T-cell (primary cell): ENCODE results near the gene SORCS3. TPM values are rescaled to one million over a fixed set of nuclear protein-coding genes. Genes with fewer than 3 reads are reported as not detected.

ENCODE experiments used
- ATAC-seq, 4 experiments: fragments of 200-7000 bp in 3 of 4; fragments of 150-1000 bp in 1 of 4; cut with Tn5 transposase; replicated peaks in 1 of 4; 1 replicate in 3 of 4; 2 replicates in 1 of 4; pipeline ENCODE4 v1.10.0; 2021; ENCODE audit warnings: moderate library complexity in 3 of 4, mild to moderate bottlenecking in 2 of 4, moderate number of reproducible peaks in 1 of 4
- CTCF ChIA-PET, 2 donors: fragments of 300-600 bp; sonication (Branson Sonifier 250); formaldehyde crosslinking; loops; one replicate each; lab custom pipeline; 2022; ENCODE audit warnings: antibody characterized with exemption in 2 of 2; lab: Charles Lee
- POLR2A ChIA-PET, 2 donors: fragments of 300-600 bp; sonication (Branson Sonifier 250); formaldehyde crosslinking; loops; one replicate each; lab custom pipeline; 2022; ENCODE audit warnings: antibody characterized with exemption in 2 of 2; lab: Charles Lee
- DNase-seq, 35 experiments: peaks; one replicate each; pipeline versions ENCODE4 v3.0.0 to v3.0.0-alpha.2; 2013 to 2023
- H3K27ac ChIP-seq: one replicate; pipeline ENCODE4 v1.5.1; 2013; ENCODE audit warnings: low read length
- H3K27me3 ChIP-seq, 2 experiments: replicated peaks in 1 of 2; 1 replicate in 1 of 2; 2 replicates in 1 of 2; pipeline versions ENCODE4 v1.6.1 to v1.7.0; 2013; ENCODE audit warnings: low read length in 1 of 2, mixed read lengths in 1 of 2; ENCODE audit not compliant: control insufficient read depth in 2 of 2, insufficient read depth in 2 of 2; ENCODE audit errors: extremely low read depth in 1 of 2
- H3K36me3 ChIP-seq, 2 donors: 1 replicate in 1 of 2; 2 replicates in 1 of 2; pipeline versions ENCODE4 v1.6.1 to v1.7.0; 2013; ENCODE audit warnings: low read length in 1 of 2; ENCODE audit not compliant: control insufficient read depth in 2 of 2, insufficient read depth in 1 of 2; ENCODE audit errors: extremely low read depth in 1 of 2
- H3K4me1 ChIP-seq, 2 experiments: 1 replicate in 1 of 2; 2 replicates in 1 of 2; pipeline versions ENCODE4 v1.6.1 to v1.7.0; 2013; ENCODE audit warnings: low read length in 2 of 2, mixed read lengths in 1 of 2; ENCODE audit not compliant: insufficient read depth in 2 of 2, control insufficient read depth in 1 of 2; ENCODE audit errors: extremely low read depth in 1 of 2
- H3K4me3 ChIP-seq, 2 donors: 1 replicate in 1 of 2; 2 replicates in 1 of 2; pipeline versions ENCODE4 v1.5.1 to v1.7.0; 2013; ENCODE audit warnings: mild to moderate bottlenecking in 2 of 2, low read length in 1 of 2, moderate library complexity in 1 of 2; ENCODE audit not compliant: control insufficient read depth in 1 of 2; ENCODE audit errors: extremely low read depth in 1 of 2
- H3K9me3 ChIP-seq: 2 replicates; pipeline ENCODE4 v1.7.0; 2013
- H3K27ac Mint-ChIP-seq, 2 donors: one replicate each; pipeline ENCODE4 v1.8.0; 2020 to 2021; ENCODE audit warnings: mild to moderate bottlenecking in 2 of 2, mixed read lengths in 2 of 2
- H3K27me3 Mint-ChIP-seq, 2 donors: one replicate each; pipeline ENCODE4 v1.8.0; 2021 to 2022; ENCODE audit warnings: mixed read lengths in 2 of 2
- H3K36me3 Mint-ChIP-seq: one replicate; pipeline ENCODE4 v1.8.0; 2021; ENCODE audit warnings: mixed read lengths
- H3K4me1 Mint-ChIP-seq, 3 donors: one replicate each; pipeline ENCODE4 v1.8.0; 2020 to 2022; ENCODE audit warnings: mixed read lengths in 3 of 3, mild to moderate bottlenecking in 1 of 3
- H3K4me3 Mint-ChIP-seq, 3 donors: one replicate each; pipeline ENCODE4 v1.8.0; 2020 to 2022; ENCODE audit warnings: mild to moderate bottlenecking in 3 of 3, mixed read lengths in 3 of 3, moderate library complexity in 3 of 3
- H3K9me3 Mint-ChIP-seq, 3 donors: one replicate each; pipeline ENCODE4 v1.8.0; 2020 to 2022; ENCODE audit warnings: mixed read lengths in 3 of 3
- WGBS: methylation state at CpG from one replicate; pipeline ENCODE4 v1.1.5; 2013; ENCODE audit warnings: missing lambda C conversion rate; ENCODE audit not compliant: insufficient coverage; 5-methylcytosine and 5-hydroxymethylcytosine counted together
- total RNA-seq, 35 experiments: library from RNA in 6 of 35; stranded (reverse) in 6 of 35; fragments of 120-200 nt in 1 of 35; gene quantifications; one replicate each; pipeline versions ENCODE4 v1.2.1 to v1.2.4 and lab custom pipeline; 2013 to 2026

The SORCS3 gene
- total RNA-seq (1 to 10 TPM in 1 of 5 donors, under 1 TPM in 3, not detected in 1; 0.03 to 1.8 (median 0.50) TPM), total RNA-seq (lab: John Stamatoyannopoulos, UW) (0 to 4.8 (median 0.25) reads per million in 29 experiments)
- 0.88 TPM for total RNA-seq (2013)

DNA sequence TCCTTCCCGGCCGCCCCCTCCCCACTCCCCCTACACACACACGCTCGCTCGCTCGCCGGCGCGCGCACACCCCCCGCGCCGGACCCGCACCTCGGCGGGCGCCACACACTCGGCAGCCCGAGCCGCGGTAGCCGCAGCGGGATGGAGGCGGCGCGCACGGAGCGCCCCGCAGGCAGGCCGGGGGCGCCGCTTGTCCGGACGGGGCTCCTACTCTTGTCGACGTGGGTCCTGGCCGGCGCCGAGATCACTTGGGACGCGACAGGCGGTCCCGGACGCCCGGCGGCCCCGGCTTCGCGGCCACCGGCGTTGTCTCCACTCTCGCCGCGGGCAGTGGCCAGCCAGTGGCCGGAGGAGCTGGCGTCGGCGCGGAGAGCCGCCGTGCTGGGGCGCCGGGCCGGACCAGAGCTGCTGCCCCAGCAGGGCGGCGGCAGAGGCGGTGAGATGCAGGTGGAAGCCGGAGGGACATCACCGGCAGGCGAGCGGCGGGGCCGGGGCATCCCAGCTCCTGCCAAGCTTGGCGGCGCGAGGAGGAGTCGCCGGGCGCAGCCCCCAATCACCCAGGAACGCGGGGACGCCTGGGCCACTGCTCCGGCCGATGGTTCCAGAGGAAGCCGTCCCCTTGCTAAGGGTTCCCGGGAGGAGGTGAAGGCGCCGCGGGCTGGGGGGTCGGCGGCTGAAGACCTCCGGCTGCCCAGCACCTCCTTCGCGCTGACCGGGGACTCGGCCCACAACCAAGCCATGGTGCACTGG is at the start of gene SORCS3:
Gene SORCS3, plus strand, starts transcription at position 104 of the 750 bp plus-strand sequence.
- peaks cover 15 to 55% of the 10 kb centered on the region in 2 experiments for H3K27me3 ChIP-seq
- no peak within 1 kb of the TSS for H3K4me3 Mint-ChIP-seq
- H3K27me3 Mint-ChIP-seq = peaks cover 56 to 69% of the 10 kb centered on the region in 2 donors
- no peak within 1 kb of the TSS for H3K27ac Mint-ChIP-seq
- H3K27ac ChIP-seq = no peak within 1 kb of the TSS
- 6% methylated on average over 83 of the region's 96 CpGs for WGBS
- H3K4me1 Mint-ChIP-seq = peaks cover 8 to 22% (median 10%) of the 10 kb centered on the region in 3 donors
- H3K9me3 ChIP-seq = no peaks in the 10 kb centered on the region
- peaks cover 0 to 6% of the 10 kb centered on the region in 2 experiments for H3K4me1 ChIP-seq
- DNase-seq (no peak), ATAC-seq (no peak)
- no peaks in the 10 kb centered on the region for H3K9me3 Mint-ChIP-seq
- H3K36me3 Mint-ChIP-seq = no peaks in the 10 kb centered on the region
- no peak within 1 kb of the TSS for H3K4me3 ChIP-seq
- CTCF ChIA-PET = no interaction called here
- H3K36me3 ChIP-seq = no peaks in the 10 kb centered on the region
- POLR2A ChIA-PET = no interaction called here

- Histone ChIP-seq H3K36me3 (no peaks in the 10 kb centered on the region), H3K27ac (no peak overlapping the region), H3K9me3 (no peaks in the 10 kb centered on the region), H3K4me1 (peaks cover 3 to 11% of the 10 kb centered on the region in 2 experiments), H3K4me3 (no peak overlapping the region), H3K27me3 (peaks cover 0 to 11% of the 10 kb centered on the region in 2 experiments)
- 50% methylated on average over 1 of the region's 3 CpGs for WGBS
- Mint-ChIP-seq H3K4me1 (peaks cover 14% of the 10 kb centered on the region in 3 donors), H3K9me3 (no peaks in the 10 kb centered on the region), H3K36me3 (no peaks in the 10 kb centered on the region), H3K27ac (no peak overlapping the region), H3K4me3 (no peak overlapping the region), H3K27me3 (peaks cover 15 to 23% of the 10 kb centered on the region in 2 donors)
- ATAC-seq (no peak), DNase-seq (no peak)
- ChIA-PET POLR2A (no interaction called here), CTCF (interaction anchor here in 1 of 2 donors (0.8 kb wide), 1 partner anchor 13 kb away, joined by 3 read pairs; no protein-coding TSS in a partner anchor)
These were observed 49.6 kb upstream of the SORCS3 start for GRCh38 chr10:104591441-104591840.

- Histone ChIP-seq H3K36me3 (no peaks in the 10 kb centered on the region), H3K27me3 (peaks cover 3 to 5% of the 10 kb centered on the region in 2 experiments), H3K4me1 (no peaks in the 10 kb centered on the region), H3K27ac (no peak overlapping the region), H3K9me3 (no peaks in the 10 kb centered on the region), H3K4me3 (no peak overlapping the region)
- ChIA-PET CTCF (no interaction called here), POLR2A (no interaction called here)
- Mint-ChIP-seq H3K36me3 (no peaks in the 10 kb centered on the region), H3K27me3 (peaks cover 11 to 40% of the 10 kb centered on the region in 2 donors), H3K4me3 (no peak overlapping the region), H3K9me3 (no peaks in the 10 kb centered on the region), H3K4me1 (no peaks in the 10 kb centered on the region), H3K27ac (no peak overlapping the region)
- no peak for DNase-seq
- no CpG with 5 or more reads among the region's 1 CpG for WGBS
- no peak for ATAC-seq
These were observed 39.9 kb upstream of the SORCS3 start for GRCh38 chr10:104601166-104601565.

DNA sequence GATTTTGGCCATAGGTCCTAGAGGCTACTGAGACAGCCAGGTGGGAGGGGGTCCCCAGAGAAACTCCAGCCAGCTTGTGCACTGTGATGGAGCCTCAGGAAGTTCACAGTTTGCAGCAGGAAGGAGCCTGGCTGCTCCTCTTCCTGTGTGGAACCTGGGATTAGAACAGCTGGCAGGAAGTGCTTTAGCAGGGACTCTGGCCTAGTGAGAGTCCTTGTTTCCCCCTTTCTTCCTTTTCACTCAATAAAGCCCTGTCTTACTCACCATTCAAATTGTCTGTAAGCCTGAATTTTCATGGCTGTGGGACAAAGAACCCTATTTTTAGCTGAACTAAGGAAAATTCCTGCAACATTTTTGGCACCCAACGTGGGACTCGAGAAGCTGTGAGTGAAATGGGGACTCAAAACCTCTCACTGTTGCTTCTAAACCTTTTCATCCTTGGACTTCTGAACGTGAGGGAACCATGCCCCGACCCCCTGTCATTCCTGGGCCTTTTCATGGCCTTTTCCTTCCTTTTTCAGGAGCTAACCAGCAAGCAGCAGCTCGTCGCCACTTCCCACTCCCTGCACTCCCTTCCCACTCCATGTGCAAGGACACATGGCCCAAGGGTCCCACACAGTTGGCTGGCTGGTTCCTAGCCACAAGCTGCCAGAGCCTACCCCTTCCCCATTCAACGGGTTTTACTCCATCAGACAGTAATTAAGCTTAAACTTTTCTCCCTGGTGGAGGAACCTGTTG is 32.8 kb upstream of the SORCS3 start:
- Histone ChIP-seq H3K27ac (no peak overlapping the region), H3K36me3 (no peaks in the 10 kb centered on the region), H3K9me3 (no peaks in the 10 kb centered on the region), H3K4me1 (no peaks in the 10 kb centered on the region), H3K27me3 (peaks cover 0 to 6% of the 10 kb centered on the region in 2 experiments), H3K4me3 (no peak overlapping the region)
- Mint-ChIP-seq H3K4me1 (no peaks in the 10 kb centered on the region), H3K27me3 (peaks cover 7 to 10% of the 10 kb centered on the region in 2 donors), H3K4me3 (no peak overlapping the region), H3K27ac (no peak overlapping the region), H3K36me3 (no peaks in the 10 kb centered on the region), H3K9me3 (peaks cover 0 to 17% (median 12%) of the 10 kb centered on the region in 3 donors)
- ChIA-PET POLR2A (no interaction called here), CTCF (interaction anchor here in 1 of 2 donors (0.8 kb wide), 1 partner anchor 9 kb away, joined by 3 read pairs; no protein-coding TSS in a partner anchor)
- ATAC-seq = no peak
- WGBS = 66% methylated on average over 6 of the region's 7 CpGs
- DNase-seq = no peak

DNA sequence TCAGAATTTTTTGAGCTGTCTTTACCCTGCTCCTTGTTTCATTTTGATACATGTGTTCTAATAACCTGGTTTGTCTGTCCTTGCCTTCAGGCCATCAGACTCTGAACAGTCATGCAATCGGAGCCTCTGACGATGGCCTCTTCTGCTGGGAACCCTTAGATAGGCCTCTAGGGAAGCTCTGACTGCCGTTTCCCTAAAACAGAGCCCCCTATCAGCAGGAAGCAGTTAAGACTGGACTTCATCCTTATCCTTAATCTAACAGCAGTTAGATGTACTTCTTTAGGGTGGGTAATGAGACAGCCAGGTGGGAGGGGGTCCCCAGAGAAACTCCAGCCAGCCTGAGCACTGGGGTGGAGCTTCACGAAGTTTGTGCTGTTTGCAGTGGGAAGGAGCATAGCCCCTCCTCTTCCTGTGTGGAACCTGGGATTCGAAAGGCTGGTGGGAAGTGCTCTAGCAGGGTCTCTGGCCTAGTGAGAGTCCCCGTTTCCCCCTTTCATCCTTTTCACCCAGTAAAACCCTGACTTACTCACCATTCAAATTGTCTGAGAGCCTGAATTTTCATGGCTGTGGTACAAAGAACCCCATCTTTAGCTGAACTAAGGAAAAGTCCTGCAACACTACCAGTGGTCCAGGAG is 28.4 kb upstream of the SORCS3 start:
- ChIA-PET POLR2A (no interaction called here), CTCF (no interaction called here)
- H3K9me3 Mint-ChIP-seq = peaks cover 0 to 17% (median 12%) of the 10 kb centered on the region in 3 donors
- Histone ChIP-seq H3K27me3 (peaks cover 0 to 6% of the 10 kb centered on the region in 2 experiments), H3K27ac (no peak overlapping the region), H3K4me1 (no peaks in the 10 kb centered on the region), H3K9me3 (no peaks in the 10 kb centered on the region), H3K36me3 (no peaks in the 10 kb centered on the region), H3K4me3 (no peak overlapping the region)
- no peaks in the 10 kb centered on the region for H3K36me3 Mint-ChIP-seq
- H3K27me3 Mint-ChIP-seq = peaks cover 6 to 14% of the 10 kb centered on the region in 2 donors
- no peak overlapping the region for H3K27ac Mint-ChIP-seq
- no peak for ATAC-seq
- H3K4me1 Mint-ChIP-seq = no peaks in the 10 kb centered on the region
- no peak overlapping the region for H3K4me3 Mint-ChIP-seq
- WGBS = 44% methylated on average over 2 of the region's 6 CpGs
- DNase-seq = no peak

GRCh38 chr10:104613406-104613805 is 27.7 kb upstream of the SORCS3 start:
- ChIA-PET CTCF (interaction anchor here (0.7 to 1.0 kb wide), 2 partner anchors 44 to 269 kb away, joined by 3 to 4 read pairs; no protein-coding TSS in a partner anchor), POLR2A (interaction anchor here in 1 of 2 donors (0.6 kb wide), 1 partner anchor 13 kb away, joined by 7 read pairs; no protein-coding TSS in a partner anchor)
- peaks cover 0 to 16% (median 11%) of the 10 kb centered on the region in 3 donors for H3K9me3 Mint-ChIP-seq
- no peak overlapping the region for H3K27ac Mint-ChIP-seq
- WGBS = no CpG with 5 or more reads among the region's 2 CpGs
- H3K36me3 Mint-ChIP-seq = no peaks in the 10 kb centered on the region
- no peaks in the 10 kb centered on the region for H3K9me3 ChIP-seq
- H3K27ac ChIP-seq = no peak overlapping the region
- H3K36me3 ChIP-seq = no peaks in the 10 kb centered on the region
- H3K4me1 Mint-ChIP-seq = no peaks in the 10 kb centered on the region
- H3K4me3 ChIP-seq = no peak overlapping the region
- H3K4me1 ChIP-seq = no peaks in the 10 kb centered on the region
- peaks cover 0 to 11% of the 10 kb centered on the region in 2 experiments for H3K27me3 ChIP-seq
- peaks cover 10 to 14% of the 10 kb centered on the region in 2 donors for H3K27me3 Mint-ChIP-seq
- ATAC-seq = no peak
- no peak overlapping the region for H3K4me3 Mint-ChIP-seq
- no peak for DNase-seq
